C4-2B (cell line): ENCODE data around the gene DNAJC10.

Experiments used
- ZFX ChIP-seq: fragments of 450-650 bp; IDR thresholded peaks from 2 replicates; pipeline ENCODE4 v1.6.1; 2017
- TF ChIP-seq, protein P1 (sequence below): fragments of 450-650 bp; conservative IDR thresholded peaks from 2 replicates; pipeline ENCODE4 v1.5.1; 2017; ENCODE audit warnings: mild to moderate bottlenecking

DNA sequence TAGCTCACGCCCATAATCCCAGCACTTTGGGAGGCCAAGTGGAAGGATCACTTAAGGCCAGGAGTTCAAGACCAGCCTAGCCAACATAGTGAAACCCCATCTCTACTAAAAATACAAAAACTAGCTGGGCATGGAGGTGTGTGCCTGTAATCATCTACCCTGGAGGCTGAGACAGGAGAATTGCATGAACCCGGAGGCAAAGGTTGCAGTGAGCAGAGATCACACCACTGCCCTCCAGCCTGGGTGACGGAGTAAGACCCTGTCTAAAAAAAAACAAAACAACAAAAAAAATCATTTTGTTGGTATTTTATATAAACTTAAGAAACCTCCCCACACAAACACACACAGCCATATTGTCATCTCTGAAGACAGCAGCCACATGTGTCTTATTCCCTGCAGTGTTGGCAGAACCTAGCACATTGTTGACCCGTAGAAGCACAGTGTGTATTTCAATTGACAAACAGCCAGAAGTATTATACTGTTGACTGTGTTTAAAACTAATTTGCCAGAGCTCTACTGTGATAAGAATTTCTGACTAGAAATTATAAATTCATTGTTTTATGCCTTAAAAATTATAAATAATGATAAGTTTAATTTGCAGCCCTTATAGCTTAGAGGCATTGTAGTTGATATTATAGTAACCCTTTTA, 68.1 kb downstream of the DNAJC10 start:
- TF ChIP-seq, protein P1, sequence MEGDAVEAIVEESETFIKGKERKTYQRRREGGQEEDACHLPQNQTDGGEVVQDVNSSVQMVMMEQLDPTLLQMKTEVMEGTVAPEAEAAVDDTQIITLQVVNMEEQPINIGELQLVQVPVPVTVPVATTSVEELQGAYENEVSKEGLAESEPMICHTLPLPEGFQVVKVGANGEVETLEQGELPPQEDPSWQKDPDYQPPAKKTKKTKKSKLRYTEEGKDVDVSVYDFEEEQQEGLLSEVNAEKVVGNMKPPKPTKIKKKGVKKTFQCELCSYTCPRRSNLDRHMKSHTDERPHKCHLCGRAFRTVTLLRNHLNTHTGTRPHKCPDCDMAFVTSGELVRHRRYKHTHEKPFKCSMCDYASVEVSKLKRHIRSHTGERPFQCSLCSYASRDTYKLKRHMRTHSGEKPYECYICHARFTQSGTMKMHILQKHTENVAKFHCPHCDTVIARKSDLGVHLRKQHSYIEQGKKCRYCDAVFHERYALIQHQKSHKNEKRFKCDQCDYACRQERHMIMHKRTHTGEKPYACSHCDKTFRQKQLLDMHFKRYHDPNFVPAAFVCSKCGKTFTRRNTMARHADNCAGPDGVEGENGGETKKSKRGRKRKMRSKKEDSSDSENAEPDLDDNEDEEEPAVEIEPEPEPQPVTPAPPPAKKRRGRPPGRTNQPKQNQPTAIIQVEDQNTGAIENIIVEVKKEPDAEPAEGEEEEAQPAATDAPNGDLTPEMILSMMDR, result no peak
- TF ChIP-seq ZFX, result no peak
